Body of pancreas (tissue), 4 donors: ENCODE data around the gene KIF23.

Source experiments
- POLR2A ChIP-seq, 3 donors: fragments of 450-650 bp; IDR thresholded peaks; one replicate each; pipeline ENCODE4 v1.6.1; 2016; ENCODE audit warnings: antibody characterized with exemption in 3 of 3, mild to moderate bottlenecking in 2 of 3
- TF ChIP-seq, protein P1 (sequence below), 7 experiments: fragments of 450-650 bp in 4 of 7; fragments of 200-600 bp in 3 of 7; sonication (generic) in 3 of 7; IDR thresholded peaks; one replicate each; pipeline ENCODE4 v1.5.1; 2016 to 2019; ENCODE audit warnings: antibody characterized with exemption in 7 of 7

DNA sequence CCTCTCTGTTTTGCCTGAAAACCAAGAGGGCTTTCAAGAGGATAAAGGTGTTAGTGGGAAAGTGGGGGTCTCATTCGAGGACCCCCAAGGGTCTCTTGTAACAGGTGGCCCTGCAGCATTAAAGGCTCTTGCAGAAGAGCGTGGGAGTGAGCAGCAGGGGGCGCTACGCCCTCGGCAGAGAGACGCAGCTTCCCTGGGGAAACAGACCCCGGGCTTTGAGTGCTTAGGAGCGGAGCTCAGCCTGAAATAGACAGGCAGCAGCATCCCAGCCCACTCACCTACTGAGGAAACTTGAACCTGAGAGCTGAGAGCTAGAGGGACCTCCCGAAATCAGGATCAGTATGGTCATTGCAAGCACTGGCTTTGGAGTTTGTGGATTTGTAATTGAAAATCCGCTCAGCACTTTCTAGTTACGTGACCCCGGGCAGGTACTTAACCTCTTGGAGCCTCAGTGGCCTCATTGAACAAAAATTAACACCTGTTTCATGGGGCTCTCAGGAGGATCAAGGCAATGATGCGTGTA is 64.2 kb downstream of the KIF23 start:
- TF ChIP-seq, protein P1, sequence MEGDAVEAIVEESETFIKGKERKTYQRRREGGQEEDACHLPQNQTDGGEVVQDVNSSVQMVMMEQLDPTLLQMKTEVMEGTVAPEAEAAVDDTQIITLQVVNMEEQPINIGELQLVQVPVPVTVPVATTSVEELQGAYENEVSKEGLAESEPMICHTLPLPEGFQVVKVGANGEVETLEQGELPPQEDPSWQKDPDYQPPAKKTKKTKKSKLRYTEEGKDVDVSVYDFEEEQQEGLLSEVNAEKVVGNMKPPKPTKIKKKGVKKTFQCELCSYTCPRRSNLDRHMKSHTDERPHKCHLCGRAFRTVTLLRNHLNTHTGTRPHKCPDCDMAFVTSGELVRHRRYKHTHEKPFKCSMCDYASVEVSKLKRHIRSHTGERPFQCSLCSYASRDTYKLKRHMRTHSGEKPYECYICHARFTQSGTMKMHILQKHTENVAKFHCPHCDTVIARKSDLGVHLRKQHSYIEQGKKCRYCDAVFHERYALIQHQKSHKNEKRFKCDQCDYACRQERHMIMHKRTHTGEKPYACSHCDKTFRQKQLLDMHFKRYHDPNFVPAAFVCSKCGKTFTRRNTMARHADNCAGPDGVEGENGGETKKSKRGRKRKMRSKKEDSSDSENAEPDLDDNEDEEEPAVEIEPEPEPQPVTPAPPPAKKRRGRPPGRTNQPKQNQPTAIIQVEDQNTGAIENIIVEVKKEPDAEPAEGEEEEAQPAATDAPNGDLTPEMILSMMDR (IDR thresholded peaks at IDR 0.05): peak; percentile 56 to 78 (median 69)
- no peak for TF ChIP-seq POLR2A (IDR thresholded peaks at IDR 0.05)
